ENCODE data around the gene FNDC1. TPM values are rescaled to one million over a fixed set of nuclear protein-coding genes. Genes with fewer than 3 reads are reported as not detected.

FNDC1 gene
- total and polyA plus RNA-seq, 9 donors, result 0.08 to 7.3 (median 1.1) TPM

DNA sequence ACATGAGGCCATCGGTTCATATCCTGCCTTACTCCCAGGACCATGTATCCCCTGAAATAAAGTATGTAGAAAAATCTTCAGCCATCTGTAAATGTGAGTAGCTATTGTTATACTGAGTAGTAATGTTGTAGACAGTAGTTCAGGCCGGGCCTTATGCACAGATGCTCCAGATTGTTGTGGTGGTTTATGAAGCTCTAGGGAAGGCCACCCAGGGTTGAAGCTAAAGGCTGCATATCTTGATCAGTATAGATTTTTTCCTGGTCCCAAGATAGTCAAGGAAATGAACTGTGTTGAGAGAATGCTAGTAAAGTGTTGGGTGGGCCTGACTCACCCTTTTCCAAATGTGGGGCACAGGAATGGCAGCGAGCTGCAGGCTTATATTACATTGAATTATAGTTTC, 81.4 kb downstream of the FNDC1 start:
- Histone ChIP-seq H3K4me1 (ENCODE audit: insufficient read depth) (peaks cover 3% of the 10 kb centered on the region), H3K4me3 (no peak overlapping the region), H3K27me3 (no peaks in the 10 kb centered on the region), H3K27ac (no peak overlapping the region), H3K36me3 (no peaks in the 10 kb centered on the region), H3K9me3 (no peaks in the 10 kb centered on the region)
- 93 to 95% (median 95%) methylated on average over 3 of the region's 3 CpGs for WGBS, 3 donors
- TF ChIP-seq POLR2A (IDR thresholded peaks at IDR 0.05) (no peak), EP300 (IDR thresholded peaks at IDR 0.05) (no peak)
- TF ChIP-seq, protein P1, sequence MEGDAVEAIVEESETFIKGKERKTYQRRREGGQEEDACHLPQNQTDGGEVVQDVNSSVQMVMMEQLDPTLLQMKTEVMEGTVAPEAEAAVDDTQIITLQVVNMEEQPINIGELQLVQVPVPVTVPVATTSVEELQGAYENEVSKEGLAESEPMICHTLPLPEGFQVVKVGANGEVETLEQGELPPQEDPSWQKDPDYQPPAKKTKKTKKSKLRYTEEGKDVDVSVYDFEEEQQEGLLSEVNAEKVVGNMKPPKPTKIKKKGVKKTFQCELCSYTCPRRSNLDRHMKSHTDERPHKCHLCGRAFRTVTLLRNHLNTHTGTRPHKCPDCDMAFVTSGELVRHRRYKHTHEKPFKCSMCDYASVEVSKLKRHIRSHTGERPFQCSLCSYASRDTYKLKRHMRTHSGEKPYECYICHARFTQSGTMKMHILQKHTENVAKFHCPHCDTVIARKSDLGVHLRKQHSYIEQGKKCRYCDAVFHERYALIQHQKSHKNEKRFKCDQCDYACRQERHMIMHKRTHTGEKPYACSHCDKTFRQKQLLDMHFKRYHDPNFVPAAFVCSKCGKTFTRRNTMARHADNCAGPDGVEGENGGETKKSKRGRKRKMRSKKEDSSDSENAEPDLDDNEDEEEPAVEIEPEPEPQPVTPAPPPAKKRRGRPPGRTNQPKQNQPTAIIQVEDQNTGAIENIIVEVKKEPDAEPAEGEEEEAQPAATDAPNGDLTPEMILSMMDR (IDR thresholded peaks at IDR 0.05), result no peak
- no peak for DNase-seq
- intact Hi-C loops (cut with DNase I), result no loop called here

DNA sequence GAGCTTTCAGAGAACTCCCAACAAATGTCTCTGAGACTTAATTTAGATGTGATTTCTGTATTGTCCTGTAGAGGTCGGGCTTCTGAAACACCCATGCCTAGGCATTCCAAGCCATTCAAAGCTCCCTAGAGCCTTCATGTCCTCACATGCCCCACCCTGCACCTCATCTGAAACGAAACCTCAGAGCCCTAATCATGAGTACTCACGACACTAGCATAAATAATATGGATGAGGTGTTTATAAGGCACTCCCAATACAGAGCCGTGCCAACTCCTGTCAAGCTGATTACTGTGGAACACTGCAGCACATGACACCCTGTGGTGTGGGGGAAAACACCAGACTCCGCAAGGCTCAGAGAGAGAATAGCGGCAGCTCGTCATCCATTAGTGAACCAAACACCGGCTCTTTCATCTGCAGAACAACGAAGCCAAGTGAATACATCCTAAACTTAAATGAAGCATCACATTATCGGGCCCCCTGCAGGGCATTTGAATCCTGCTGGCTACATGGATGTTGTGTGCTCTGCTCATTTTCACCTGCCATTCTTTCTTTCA, 83.8 kb downstream of the FNDC1 start:
- no peak overlapping the region for H3K4me3 ChIP-seq
- H3K27me3 ChIP-seq, result no peaks in the 10 kb centered on the region
- WGBS, 3 donors, result 57 to 67% (median 62%) methylated on average over 10 of the region's 10 CpGs
- no peak overlapping the region for H3K27ac ChIP-seq
- H3K4me1 ChIP-seq (ENCODE audit: insufficient read depth), result peaks cover 3% of the 10 kb centered on the region
- no peaks in the 10 kb centered on the region for H3K9me3 ChIP-seq
- no peaks in the 10 kb centered on the region for H3K36me3 ChIP-seq
- TF ChIP-seq EP300 (IDR thresholded peaks at IDR 0.05), result no peak
- TF ChIP-seq, protein P1 (IDR thresholded peaks at IDR 0.05), result no peak
- no peak for TF ChIP-seq POLR2A (IDR thresholded peaks at IDR 0.05)
- intact Hi-C loops (cut with DNase I), result no loop called here
- DNase-seq, result no peak

- Histone ChIP-seq H3K36me3 (no peaks in the 10 kb centered on the region), H3K27me3 (no peaks in the 10 kb centered on the region), H3K4me1 (ENCODE audit: insufficient read depth) (peaks cover 2% of the 10 kb centered on the region), H3K4me3 (no peak overlapping the region), H3K27ac (no peak overlapping the region), H3K9me3 (no peaks in the 10 kb centered on the region)
- intact Hi-C loops (cut with DNase I), result no loop called here
- DNase-seq, result no peak
- TF ChIP-seq, protein P1 (IDR thresholded peaks at IDR 0.05), result no peak
- TF ChIP-seq EP300 (IDR thresholded peaks at IDR 0.05), result no peak
- TF ChIP-seq POLR2A (IDR thresholded peaks at IDR 0.05), result no peak
- WGBS, 3 donors, result 78 to 89% (median 80%) methylated on average over 2 of the region's 2 CpGs
Measured at GRCh38 chr6:159254186-159254585, 85.0 kb downstream of the FNDC1 start.

- TF ChIP-seq, protein P1 (IDR thresholded peaks at IDR 0.05), result no peak
- TF ChIP-seq POLR2A (IDR thresholded peaks at IDR 0.05) (no peak), EP300 (IDR thresholded peaks at IDR 0.05) (no peak)
- Histone ChIP-seq H3K36me3 (no peaks in the 10 kb centered on the region), H3K27me3 (no peaks in the 10 kb centered on the region), H3K4me3 (no peak overlapping the region), H3K9me3 (no peaks in the 10 kb centered on the region), H3K4me1 (ENCODE audit: insufficient read depth) (no peaks in the 10 kb centered on the region), H3K27ac (no peak overlapping the region)
- WGBS, 3 donors, result 78 to 90% (median 86%) methylated on average over 4 of the region's 4 CpGs
- intact Hi-C loops (cut with DNase I), result no loop called here
- DNase-seq, result no peak
Measured at GRCh38 chr6:159255434-159255951, 86.3 kb downstream of the FNDC1 start.

Data from ovary (tissue), 9 donors.